Activated CD4-positive, alpha-beta T cell treated with anti-CD3 and anti-CD28 coated beads for 36 hours (primary cell): ENCODE results near the gene PCDHB8. TPM values are rescaled to one million over a fixed set of nuclear protein-coding genes. Genes with fewer than 3 reads are reported as not detected.
"Not testable (repeated sequence)": the region's sequence is repeated elsewhere in the genome, so short reads cannot be mapped to it uniquely, and the experiment has no call there.

ENCODE experiments used
- ATAC-seq: fragments of 200-7000 bp; cut with Tn5 transposase; one replicate; pipeline ENCODE4 v1.10.0; 2021; ENCODE audit warnings: mild to moderate bottlenecking, moderate library complexity
- CTCF ChIA-PET: fragments of 350-600 bp; sonication (Branson Sonifier 250); formaldehyde crosslinking; loops from one replicate; lab custom pipeline; 2021; ENCODE audit warnings: antibody characterized with exemption; lab: Charles Lee
- POLR2A ChIA-PET: fragments of 350-600 bp; sonication (Branson Sonifier 250); formaldehyde crosslinking; loops from one replicate; lab custom pipeline; 2021; ENCODE audit warnings: antibody characterized with exemption, inconsistent platforms; lab: Charles Lee
- DNase-seq: peaks from one replicate; pipeline ENCODE4 v3.0.0-alpha.2; 2020
- H3K27ac Mint-ChIP-seq: one replicate; pipeline ENCODE4 v1.8.0; 2021; ENCODE audit warnings: mixed read lengths
- H3K27me3 Mint-ChIP-seq: one replicate; pipeline ENCODE4 v1.8.0; 2021; ENCODE audit warnings: mixed read lengths
- H3K36me3 Mint-ChIP-seq: one replicate; pipeline ENCODE4 v1.8.0; 2021; ENCODE audit warnings: low read depth, mixed read lengths
- H3K4me1 Mint-ChIP-seq: one replicate; pipeline ENCODE4 v1.8.0; 2021; ENCODE audit warnings: mixed read lengths
- H3K4me3 Mint-ChIP-seq: one replicate; pipeline ENCODE4 v1.8.0; 2021; ENCODE audit warnings: mild to moderate bottlenecking, moderate library complexity, mixed read lengths
- H3K9me3 Mint-ChIP-seq: one replicate; pipeline ENCODE4 v1.8.0; 2021; ENCODE audit warnings: low read depth, mixed read lengths
- intact Hi-C, 2 experiments: fragments of 100-400 bp; cut with DNase I in 1 of 2; cut with micrococcal nuclease in 1 of 2; formaldehyde crosslinking; loops; one replicate each; pipeline versions ENCODE4 v1.14.2 to v1.15.1; 2022 to 2024; cut with DNase I, micrococcal nuclease
- total RNA-seq, 2 experiments: library from RNA; stranded (reverse); gene quantifications; one replicate each; pipeline ENCODE4 v1.2.3, GENCODE V29; 2021

The PCDHB8 gene
- total RNA-seq, 2 experiments from 2014 or later, result not detected

DNA sequence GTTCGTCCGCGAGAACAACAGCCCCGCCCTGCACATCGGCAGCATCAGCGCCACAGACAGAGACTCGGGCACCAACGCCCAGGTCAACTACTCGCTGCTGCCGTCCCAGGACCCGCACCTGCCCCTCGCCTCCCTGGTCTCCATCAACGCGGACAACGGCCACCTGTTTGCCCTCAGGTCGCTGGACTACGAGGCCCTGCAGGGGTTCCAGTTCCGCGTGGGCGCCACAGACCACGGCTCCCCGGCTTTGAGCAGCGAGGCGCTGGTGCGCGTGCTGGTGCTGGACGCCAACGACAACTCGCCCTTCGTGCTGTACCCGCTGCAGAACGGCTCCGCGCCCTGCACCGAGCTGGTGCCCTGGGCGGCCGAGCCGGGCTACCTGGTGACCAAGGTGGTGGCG, 32.7 kb downstream of the PCDHB8 start:
- H3K27ac Mint-ChIP-seq, intact Hi-C loops, ATAC-seq, H3K36me3 Mint-ChIP-seq, H3K4me3 Mint-ChIP-seq, POLR2A ChIA-PET, DNase-seq, H3K4me1 Mint-ChIP-seq: not testable (repeated sequence)
- CTCF ChIA-PET, result interaction anchor here (0.7 kb wide), 1 partner anchor 332 kb away, joined by 3 read pairs; no protein-coding TSS in a partner anchor
- H3K27me3 Mint-ChIP-seq, result peaks cover 56% of the 10 kb centered on the region
- peaks cover 12% of the 10 kb centered on the region for H3K9me3 Mint-ChIP-seq

DNA sequence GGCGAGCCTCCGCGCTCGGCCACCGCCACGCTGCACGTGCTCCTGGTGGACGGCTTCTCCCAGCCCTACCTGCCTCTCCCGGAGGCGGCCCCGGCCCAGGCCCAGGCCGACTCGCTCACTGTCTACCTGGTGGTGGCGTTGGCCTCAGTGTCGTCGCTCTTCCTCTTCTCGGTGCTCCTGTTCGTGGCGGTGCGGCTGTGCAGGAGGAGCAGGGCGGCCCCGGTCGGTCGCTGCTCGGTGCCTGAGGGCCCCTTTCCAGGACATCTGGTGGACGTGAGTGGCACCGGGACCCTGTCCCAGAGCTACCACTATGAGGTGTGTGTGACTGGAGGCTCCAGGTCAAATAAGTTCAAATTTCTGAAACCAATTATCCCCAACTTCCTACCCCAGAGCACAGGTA, 33.3 kb downstream of the PCDHB8 start:
- H3K36me3 Mint-ChIP-seq, H3K27ac Mint-ChIP-seq, POLR2A ChIA-PET, intact Hi-C loops, ATAC-seq, H3K4me3 Mint-ChIP-seq, DNase-seq, H3K4me1 Mint-ChIP-seq: not testable (repeated sequence)
- CTCF ChIA-PET, result interaction anchor here (0.7 kb wide), 1 partner anchor 331 kb away, joined by 3 read pairs; no protein-coding TSS in a partner anchor
- peaks cover 57% of the 10 kb centered on the region for H3K27me3 Mint-ChIP-seq
- H3K9me3 Mint-ChIP-seq, result peaks cover 13% of the 10 kb centered on the region

DNA sequence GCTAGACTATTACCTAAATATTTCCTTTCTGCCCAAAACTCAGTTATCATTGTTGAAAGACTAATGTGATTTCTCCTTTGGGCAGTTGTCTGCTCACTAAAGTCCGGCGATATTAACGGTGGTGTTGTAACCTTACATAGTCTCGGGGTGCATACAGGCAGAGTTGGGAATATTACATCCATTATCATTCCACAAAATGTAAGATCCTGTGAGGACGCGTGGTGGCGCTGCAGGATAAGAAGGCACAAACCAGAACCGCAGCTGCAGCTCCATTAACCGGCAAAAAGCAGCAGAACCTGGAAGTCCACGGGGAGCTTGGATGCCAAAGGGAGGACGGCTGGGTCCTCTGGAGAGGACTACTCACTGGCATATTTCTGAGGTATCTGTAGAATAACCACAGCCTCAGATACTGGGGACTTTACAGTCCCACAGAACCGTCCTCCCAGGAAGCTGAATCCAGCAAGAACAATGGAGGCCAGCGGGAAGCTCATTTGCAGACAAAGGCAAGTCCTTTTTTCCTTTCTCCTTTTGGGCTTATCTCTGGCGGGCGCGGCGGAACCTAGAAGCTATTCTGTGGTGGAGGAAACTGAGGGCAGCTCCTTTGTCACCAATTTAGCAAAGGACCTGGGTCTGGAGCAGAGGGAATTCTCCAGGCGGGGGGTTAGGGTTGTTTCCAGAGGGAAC, 36.2 kb downstream of the PCDHB8 start, which contains the start of gene PCDHB13:
PCDHB13 (plus strand) TSS at position 264 of the 684 bp plus-strand sequence; CDS start at position 469, 205 bp downstream.
- H3K4me3 Mint-ChIP-seq, result not testable (repeated sequence)

DNA sequence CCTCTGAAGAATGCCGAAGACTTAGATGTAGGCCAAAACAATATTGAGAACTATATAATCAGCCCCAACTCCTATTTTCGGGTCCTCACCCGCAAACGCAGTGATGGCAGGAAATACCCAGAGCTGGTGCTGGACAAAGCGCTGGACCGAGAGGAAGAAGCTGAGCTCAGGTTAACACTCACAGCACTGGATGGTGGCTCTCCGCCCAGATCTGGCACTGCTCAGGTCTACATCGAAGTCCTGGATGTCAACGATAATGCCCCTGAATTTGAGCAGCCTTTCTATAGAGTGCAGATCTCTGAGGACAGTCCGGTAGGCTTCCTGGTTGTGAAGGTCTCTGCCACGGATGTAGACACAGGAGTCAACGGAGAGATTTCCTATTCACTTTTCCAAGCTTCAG, 37.0 kb downstream of the PCDHB8 start:
- H3K4me3 Mint-ChIP-seq, CTCF ChIA-PET, POLR2A ChIA-PET: not testable (repeated sequence)

More for the DNA sequence above, 36.2 kb downstream of the PCDHB8 start, which contains the start of gene PCDHB13:
- H3K4me1 Mint-ChIP-seq, H3K27ac Mint-ChIP-seq, ATAC-seq, intact Hi-C loops, POLR2A ChIA-PET, H3K36me3 Mint-ChIP-seq: not testable (repeated sequence)
- peak; percentile 46 for DNase-seq
- CTCF ChIA-PET, result interaction anchor here (0.6 to 1.2 kb wide), 6 partner anchors 9 to 364 kb away, joined by 3 to 7 read pairs (median 4); partner anchors contain the start of genes PCDHB14, PCDHB8 and PCDHGA10
- Mint-ChIP-seq H3K27me3 (peaks cover 52% of the 10 kb centered on the region), H3K9me3 (peaks cover 24% of the 10 kb centered on the region)

DNA sequence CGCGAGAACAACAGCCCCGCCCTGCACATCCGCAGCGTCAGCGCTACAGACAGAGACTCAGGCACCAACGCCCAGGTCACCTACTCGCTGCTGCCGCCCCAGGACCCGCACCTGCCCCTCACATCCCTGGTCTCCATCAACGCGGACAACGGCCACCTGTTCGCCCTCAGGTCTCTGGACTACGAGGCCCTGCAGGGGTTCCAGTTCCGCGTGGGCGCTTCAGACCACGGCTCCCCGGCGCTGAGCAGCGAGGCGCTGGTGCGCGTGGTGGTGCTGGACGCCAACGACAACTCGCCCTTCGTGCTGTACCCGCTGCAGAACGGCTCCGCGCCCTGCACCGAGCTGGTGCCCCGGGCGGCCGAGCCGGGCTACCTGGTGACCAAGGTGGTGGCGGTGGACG, 37.9 kb downstream of the PCDHB8 start:
- CTCF ChIA-PET, H3K27ac Mint-ChIP-seq, intact Hi-C loops, H3K4me3 Mint-ChIP-seq, ATAC-seq, DNase-seq, H3K4me1 Mint-ChIP-seq, POLR2A ChIA-PET, H3K36me3 Mint-ChIP-seq: not testable (repeated sequence)
- Mint-ChIP-seq H3K9me3 (peaks cover 31% of the 10 kb centered on the region), H3K27me3 (peaks cover 47% of the 10 kb centered on the region)

More for the DNA sequence above, 37.0 kb downstream of the PCDHB8 start:
- intact Hi-C loops, H3K36me3 Mint-ChIP-seq, DNase-seq, ATAC-seq, H3K4me1 Mint-ChIP-seq, H3K27ac Mint-ChIP-seq: not testable (repeated sequence)
- H3K27me3 Mint-ChIP-seq, result peaks cover 48% of the 10 kb centered on the region
- peaks cover 30% of the 10 kb centered on the region for H3K9me3 Mint-ChIP-seq

DNA sequence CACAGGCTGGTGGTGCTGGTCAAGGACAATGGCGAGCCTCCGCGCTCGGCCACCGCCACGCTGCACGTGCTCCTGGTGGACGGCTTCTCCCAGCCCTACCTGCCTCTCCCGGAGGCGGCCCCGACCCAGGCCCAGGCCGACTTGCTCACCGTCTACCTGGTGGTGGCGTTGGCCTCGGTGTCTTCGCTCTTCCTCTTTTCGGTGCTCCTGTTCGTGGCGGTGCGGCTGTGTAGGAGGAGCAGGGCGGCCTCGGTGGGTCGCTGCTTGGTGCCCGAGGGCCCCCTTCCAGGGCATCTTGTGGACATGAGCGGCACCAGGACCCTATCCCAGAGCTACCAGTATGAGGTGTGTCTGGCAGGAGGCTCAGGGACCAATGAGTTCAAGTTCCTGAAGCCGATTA, 38.4 kb downstream of the PCDHB8 start:
- CTCF ChIA-PET, H3K36me3 Mint-ChIP-seq, DNase-seq, H3K27ac Mint-ChIP-seq, H3K4me3 Mint-ChIP-seq, POLR2A ChIA-PET, ATAC-seq, H3K4me1 Mint-ChIP-seq, intact Hi-C loops: not testable (repeated sequence)
- H3K9me3 Mint-ChIP-seq, result peaks cover 29% of the 10 kb centered on the region
- H3K27me3 Mint-ChIP-seq, result peaks cover 44% of the 10 kb centered on the region

DNA sequence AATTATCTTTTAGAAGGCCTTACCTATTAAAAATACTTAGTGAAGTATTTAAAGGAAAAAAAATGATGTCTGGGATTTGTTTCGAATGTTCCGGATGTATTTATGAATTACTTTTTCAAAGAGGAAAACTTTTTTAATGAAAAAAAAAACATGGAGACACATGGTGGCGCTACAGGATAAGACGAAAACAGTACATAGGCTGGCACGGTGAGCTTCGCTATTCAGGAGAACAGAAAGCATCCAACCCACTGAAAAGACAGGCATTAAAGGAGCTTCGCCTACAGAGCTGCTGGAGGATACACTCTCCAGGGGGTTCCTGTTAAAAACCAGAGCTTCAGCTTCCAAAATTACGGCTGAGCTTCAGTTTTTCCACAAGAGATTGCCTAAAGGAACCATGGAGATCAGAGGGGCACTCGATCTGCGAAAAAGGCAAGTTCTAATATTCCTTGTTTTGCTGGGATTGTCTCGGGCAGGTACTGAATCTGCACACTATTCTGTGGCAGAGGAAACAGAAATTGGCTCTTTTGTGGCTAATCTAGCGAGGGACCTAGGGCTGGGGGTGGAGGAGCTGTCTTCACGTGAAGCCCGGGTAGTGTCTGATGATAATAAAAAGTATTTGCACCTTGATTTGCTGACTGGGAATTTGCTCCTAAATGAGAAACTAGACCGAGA, 45.7 kb downstream of the PCDHB8 start, which contains the start of gene PCDHB14:
PCDHB14 (plus strand) TSS at position 232 of the 672 bp plus-strand sequence; CDS start at position 395, 163 bp downstream.
- Mint-ChIP-seq H3K27ac (no peak within 1 kb of the TSS), H3K4me1 (peaks cover 5% of the 10 kb centered on the region), H3K4me3 (peak within 1 kb of the TSS; percentile 18), H3K27me3 (peaks cover 48% of the 10 kb centered on the region), H3K9me3 (peaks cover 19% of the 10 kb centered on the region), H3K36me3 (peaks cover 8% of the 10 kb centered on the region)
- intact Hi-C loops, result loop anchor here (5.0 to 10.0 kb wide), 2 partner anchors 202 to 339 kb away; partner anchors contain the start of gene PCDHGA11 (in 1 of the 2)
- no peak for DNase-seq
- ChIA-PET POLR2A (interaction anchor here (0.6 kb wide), 1 partner anchor 117 kb away, joined by 3 read pairs; no protein-coding TSS in a partner anchor), CTCF (interaction anchor here (0.7 to 2.2 kb wide), 16 partner anchors 8 to 417 kb away, joined by 3 to 12 read pairs (median 4); partner anchors contain the start of genes PCDHB13 and PCDHB15)
- ATAC-seq, result no peak

DNA sequence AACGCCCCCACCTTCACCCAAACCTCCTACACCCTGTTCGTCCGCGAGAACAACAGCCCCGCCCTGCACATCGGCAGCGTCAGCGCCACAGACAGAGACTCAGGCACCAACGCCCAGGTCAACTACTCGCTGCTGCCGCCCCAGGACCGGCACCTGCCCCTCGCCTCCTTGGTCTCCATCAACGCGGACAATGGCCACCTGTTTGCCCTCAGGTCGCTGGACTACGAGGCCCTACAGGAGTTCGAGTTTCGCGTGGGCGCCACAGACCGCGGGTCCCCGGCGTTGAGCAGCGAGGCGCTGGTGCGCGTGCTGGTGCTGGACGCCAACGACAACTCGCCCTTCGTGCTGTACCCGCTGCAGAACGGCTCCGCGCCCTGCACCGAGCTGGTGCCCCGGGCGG, 47.3 kb downstream of the PCDHB8 start:
- H3K4me1 Mint-ChIP-seq, POLR2A ChIA-PET, CTCF ChIA-PET, ATAC-seq, DNase-seq, H3K27ac Mint-ChIP-seq, H3K36me3 Mint-ChIP-seq, H3K4me3 Mint-ChIP-seq: not testable (repeated sequence)
- H3K27me3 Mint-ChIP-seq, result peaks cover 39% of the 10 kb centered on the region
- H3K9me3 Mint-ChIP-seq, result peaks cover 12% of the 10 kb centered on the region
- intact Hi-C loops, result loop anchor here (5.0 to 10.0 kb wide), 2 partner anchors 200 to 337 kb away; partner anchors contain the start of gene PCDHGA11 (in 1 of the 2)

DNA sequence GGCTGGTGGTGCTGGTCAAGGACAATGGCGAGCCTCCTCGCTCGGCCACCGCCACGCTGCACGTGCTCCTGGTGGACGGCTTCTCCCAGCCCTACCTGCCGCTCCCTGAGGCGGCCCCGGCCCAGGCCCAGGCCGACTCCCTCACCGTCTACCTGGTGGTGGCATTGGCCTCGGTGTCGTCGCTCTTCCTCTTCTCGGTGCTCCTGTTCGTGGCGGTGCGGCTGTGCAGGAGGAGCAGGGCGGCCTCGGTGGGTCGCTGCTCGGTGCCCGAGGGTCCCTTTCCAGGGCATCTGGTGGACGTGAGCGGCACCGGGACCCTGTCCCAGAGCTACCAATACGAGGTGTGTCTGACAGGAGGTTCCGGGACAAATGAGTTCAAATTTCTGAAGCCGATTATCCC, 47.8 kb downstream of the PCDHB8 start:
- H3K36me3 Mint-ChIP-seq, H3K4me1 Mint-ChIP-seq, H3K4me3 Mint-ChIP-seq, ATAC-seq, DNase-seq, POLR2A ChIA-PET, H3K27ac Mint-ChIP-seq: not testable (repeated sequence)
- H3K9me3 Mint-ChIP-seq, result peaks cover 12% of the 10 kb centered on the region
- peaks cover 36% of the 10 kb centered on the region for H3K27me3 Mint-ChIP-seq
- intact Hi-C loops, result loop anchor here in 1 of 2 experiments (10.0 kb wide), 1 partner anchor 199 kb away; the partner anchor contains the start of gene PCDHGA11
- CTCF ChIA-PET, result interaction anchor here (0.9 to 1.6 kb wide), 3 partner anchors 9 to 33 kb away, joined by 3 to 5 read pairs (median 4); partner anchors contain the start of gene PCDHB12
